SK-N-MC (cell line): ENCODE measurements around the gene WIZ.
A peak's percentile ranks its signal among the peaks of the same experiment; 100 is the strongest.
"Not testable (repeated sequence)": the region's sequence is repeated elsewhere in the genome, so short reads cannot be mapped to it uniquely, and the experiment has no call there.

Experiments used
- DNase-seq: peaks from one replicate; pipeline ENCODE4 v3.0.0-alpha.2; 2011; ENCODE audit warnings: low read depth, low spot score
- H3K27ac ChIP-seq: fragments of 200-600 bp; sonication (generic); 2 replicates; pipeline ENCODE4 v1.5.1; 2016; ENCODE audit warnings: mixed run types
- H3K36me3 ChIP-seq: fragments of 200-600 bp; sonication (generic); 2 replicates; pipeline ENCODE4 v1.6.1; 2017; ENCODE audit warnings: antibody characterized with exemption, low read length, mixed read lengths; ENCODE audit not compliant: insufficient read depth
- H3K4me3 ChIP-seq: fragments of 200-600 bp; sonication (generic); 2 replicates; pipeline ENCODE4 v1.5.1; 2016
- H3K9ac ChIP-seq: fragments of 200-600 bp; sonication (generic); 2 replicates; pipeline ENCODE4 v1.8.0; 2017; ENCODE audit warnings: mixed run types, mixed read lengths; ENCODE audit not compliant: insufficient read length
- H3K9me3 ChIP-seq: fragments of 200-600 bp; sonication (generic); 2 replicates; pipeline ENCODE4 v1.6.1; 2017; ENCODE audit warnings: low read depth, mild to moderate bottlenecking, antibody characterized with exemption, low read length, moderate library complexity, mixed read lengths
- EZH2 ChIP-seq: fragments of 200-600 bp; sonication (generic); IDR thresholded peaks from one replicate; pipeline ENCODE4 v1.6.1; 2017; ENCODE audit warnings: antibody characterized with exemption
- FOXP2 ChIP-seq: optimal IDR thresholded peaks from 2 replicates; pipeline ENCODE3; 2011; ENCODE audit warnings: mild to moderate bottlenecking, moderate library complexity; ENCODE audit not compliant: insufficient read depth; ENCODE audit errors: extremely low read length, control extremely low read depth
- POLR2AphosphoS5 ChIP-seq: IDR thresholded peaks from 2 replicates; pipeline ENCODE4 v1.6.1; 2012; ENCODE audit warnings: mild to moderate bottlenecking, low read depth, low read length, borderline replicate concordance

Gene WIZ

DNA sequence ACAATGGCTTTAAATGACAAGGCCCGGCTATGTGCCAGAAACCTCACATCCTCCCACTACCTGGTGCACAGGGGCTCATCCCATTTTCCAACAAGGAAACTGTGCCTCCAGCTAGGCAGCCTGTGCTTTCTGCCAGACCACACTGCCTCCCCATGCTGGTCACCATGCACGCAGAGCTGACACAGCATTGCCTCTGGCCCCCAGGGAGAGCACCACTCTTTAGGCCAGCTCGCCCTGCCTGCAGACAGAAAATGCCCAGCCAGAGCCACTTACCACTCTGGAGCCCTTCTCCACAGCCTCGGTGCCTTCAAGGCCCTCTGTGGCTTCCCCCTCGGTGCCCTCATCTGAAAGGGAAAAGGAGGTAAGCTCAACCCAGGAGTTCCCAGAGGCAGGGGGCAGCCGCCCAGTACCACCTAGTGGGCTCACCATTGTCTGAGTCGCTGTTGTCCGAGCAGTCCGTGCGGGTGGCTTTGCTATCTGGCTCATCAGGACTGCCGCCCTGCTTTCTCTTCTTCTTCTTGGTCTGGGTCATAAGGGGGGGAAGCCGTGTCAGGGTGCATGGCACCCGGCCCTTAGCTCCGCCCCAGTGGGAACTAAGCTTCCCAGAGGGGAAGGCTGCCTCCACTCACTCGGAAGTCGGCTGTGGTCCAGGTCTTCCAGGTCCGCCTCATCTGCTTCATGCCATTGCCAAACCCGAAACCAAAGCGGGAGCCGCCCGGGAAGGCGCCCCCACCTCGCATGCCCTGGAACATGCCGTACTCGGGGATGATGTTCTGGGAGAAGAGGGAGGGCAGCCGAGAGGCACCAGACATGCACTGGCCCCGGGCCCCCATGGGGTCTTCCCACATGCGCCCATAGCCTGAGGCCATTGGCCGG is 49.0 kb downstream of the WIZ start:
- H3K9me3 ChIP-seq = no peaks in the 10 kb centered on the region
- peaks cover 80% of the 10 kb centered on the region for H3K36me3 ChIP-seq
- no peak overlapping the region for H3K9ac ChIP-seq
- TF ChIP-seq FOXP2 (no peak), POLR2AphosphoS5 (no peak), EZH2 (no peak)
- no peak overlapping the region for H3K27ac ChIP-seq
- DNase-seq = no peak
- no peak overlapping the region for H3K4me3 ChIP-seq

- Histone ChIP-seq H3K36me3 (peaks cover 78% of the 10 kb centered on the region), H3K27ac (no peak overlapping the region), H3K9me3 (no peaks in the 10 kb centered on the region), H3K4me3 (no peak overlapping the region), H3K9ac (no peak overlapping the region)
- TF ChIP-seq FOXP2 (no peak), EZH2 (no peak), POLR2AphosphoS5 (no peak)
- DNase-seq = no peak
Measured at GRCh38 chr19:15399635-15400034, 50.1 kb downstream of the WIZ start.

DNA sequence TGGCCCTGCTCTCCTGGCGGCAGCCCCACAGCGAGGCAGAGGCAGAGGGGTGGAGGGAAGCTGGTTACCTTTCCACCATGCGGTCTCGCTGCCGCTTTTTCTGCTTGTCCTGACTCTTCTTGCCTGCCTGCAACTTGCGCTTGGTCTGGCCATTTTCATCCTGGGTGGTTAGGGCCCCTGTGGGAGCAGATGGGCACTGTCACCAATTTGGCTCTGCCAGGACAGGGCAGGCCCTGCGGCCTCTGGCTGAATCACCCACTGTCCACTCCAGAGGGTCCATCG is 50.6 kb downstream of the WIZ start:
- no peaks in the 10 kb centered on the region for H3K9me3 ChIP-seq

GRCh38 chr19:15398501-15399233 is 51.1 kb downstream of the WIZ start:
- H3K27ac ChIP-seq = no peak overlapping the region
- H3K9me3 ChIP-seq = no peaks in the 10 kb centered on the region
- TF ChIP-seq FOXP2 = no peak
- TF ChIP-seq POLR2AphosphoS5 = no peak
- no peak for TF ChIP-seq EZH2
- H3K36me3 ChIP-seq = peaks cover 87% of the 10 kb centered on the region
- no peak overlapping the region for H3K4me3 ChIP-seq
- no peak overlapping the region for H3K9ac ChIP-seq
- no peak for DNase-seq

More for the DNA sequence above, 50.6 kb downstream of the WIZ start:
- no peak for TF ChIP-seq POLR2AphosphoS5
- TF ChIP-seq FOXP2 = no peak
- no peak for TF ChIP-seq EZH2
- Histone ChIP-seq H3K9ac (no peak overlapping the region), H3K36me3 (peaks cover 82% of the 10 kb centered on the region), H3K27ac (no peak overlapping the region), H3K4me3 (no peak overlapping the region)
- no peak for DNase-seq

- Histone ChIP-seq H3K36me3 (peaks cover 87% of the 10 kb centered on the region), H3K9me3 (no peaks in the 10 kb centered on the region), H3K9ac (no peak overlapping the region), H3K27ac (no peak overlapping the region), H3K4me3 (no peak overlapping the region)
- no peak for DNase-seq
- TF ChIP-seq FOXP2 (no peak), EZH2 (no peak), POLR2AphosphoS5 (no peak)
Measured at GRCh38 chr19:15397782-15398181, 52.0 kb downstream of the WIZ start.

DNA sequence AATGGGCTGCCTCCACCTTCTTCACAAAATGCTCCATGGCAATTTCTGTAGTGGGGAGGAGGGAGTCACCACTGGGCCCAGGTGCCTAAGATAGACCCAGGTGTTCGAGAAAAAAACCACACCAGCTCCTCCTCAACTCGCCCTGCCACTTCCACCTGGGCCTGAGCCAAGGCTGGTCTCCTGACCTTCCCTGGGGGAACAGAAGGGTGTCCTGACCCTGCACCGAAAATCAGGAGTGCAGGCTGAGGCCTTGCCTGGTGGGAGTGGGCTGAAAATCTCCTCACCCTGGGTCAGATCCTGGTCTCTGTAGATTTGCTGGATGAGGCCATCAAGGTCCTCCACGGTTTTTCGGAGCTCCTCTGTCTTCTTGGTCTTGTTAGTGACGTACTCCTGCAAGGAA is 52.5 kb downstream of the WIZ start:
- TF ChIP-seq POLR2AphosphoS5 = no peak
- no peak for TF ChIP-seq FOXP2
- no peak for TF ChIP-seq EZH2
- H3K9ac ChIP-seq = no peak overlapping the region
- no peak overlapping the region for H3K27ac ChIP-seq
- H3K4me3 ChIP-seq = no peak overlapping the region
- H3K36me3 ChIP-seq = peaks cover 85% of the 10 kb centered on the region
- H3K9me3 ChIP-seq = no peaks in the 10 kb centered on the region
- DNase-seq = no peak

DNA sequence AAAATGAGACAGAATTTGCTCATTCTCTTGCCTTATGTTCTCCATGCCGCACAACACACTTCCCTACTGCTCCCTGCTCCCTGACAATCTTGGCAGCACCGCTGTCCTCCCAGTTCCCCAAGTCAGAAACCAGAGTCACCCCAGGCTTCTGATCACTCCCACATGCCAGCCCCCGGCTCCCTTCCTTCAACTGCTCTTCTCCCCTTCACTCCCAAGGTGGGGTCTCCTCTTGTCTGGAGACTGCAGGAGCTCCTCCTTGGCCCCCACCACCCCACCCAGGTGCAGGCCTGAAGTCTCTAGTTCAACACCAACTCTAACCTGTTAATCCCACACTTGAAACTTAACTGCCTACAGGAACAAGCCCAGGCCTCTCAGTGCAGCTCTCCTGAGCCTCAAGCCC is 53.3 kb downstream of the WIZ start:
- no peak overlapping the region for H3K27ac ChIP-seq
- no peak overlapping the region for H3K4me3 ChIP-seq
- H3K9me3 ChIP-seq = no peaks in the 10 kb centered on the region
- TF ChIP-seq FOXP2 = no peak
- TF ChIP-seq POLR2AphosphoS5 = no peak
- TF ChIP-seq EZH2 = no peak
- no peak for DNase-seq
- peaks cover 85% of the 10 kb centered on the region for H3K36me3 ChIP-seq
- no peak overlapping the region for H3K9ac ChIP-seq

GRCh38 chr19:15395251-15395650 is 54.5 kb downstream of the WIZ start:
- not testable (repeated sequence) for H3K9me3 ChIP-seq, H3K4me3 ChIP-seq, H3K27ac ChIP-seq, H3K9ac ChIP-seq, DNase-seq
- H3K36me3 ChIP-seq = peaks cover 82% of the 10 kb centered on the region

DNA sequence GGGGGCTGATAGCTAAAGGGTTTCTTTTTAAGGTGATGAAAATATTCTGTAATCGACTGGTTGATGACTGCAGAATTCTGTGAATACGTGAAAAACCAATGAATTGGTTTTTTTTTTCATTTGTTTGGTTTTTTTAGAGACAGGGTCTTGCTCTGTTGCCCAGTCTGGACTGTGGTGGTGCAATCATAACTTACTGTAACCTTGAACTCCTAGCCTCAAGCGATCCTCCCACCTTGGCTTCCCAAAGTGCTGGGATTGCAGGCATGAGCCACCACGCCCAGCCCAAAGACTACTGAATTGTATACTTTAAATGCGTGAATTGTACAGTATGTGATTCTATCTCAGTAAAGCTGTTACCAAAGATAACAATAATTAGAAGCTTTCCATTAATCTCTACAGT is 55.3 kb downstream of the WIZ start:
- Histone ChIP-seq H3K27ac (peak overlapping the region; percentile 44; the same call in 1 of the 2 replicates), H3K4me3 (no peak overlapping the region), H3K9ac (no peak overlapping the region), H3K9me3 (no peaks in the 10 kb centered on the region), H3K36me3 (peaks cover 74% of the 10 kb centered on the region)
- no peak for DNase-seq
- TF ChIP-seq POLR2AphosphoS5 = no peak
- no peak for TF ChIP-seq FOXP2
- TF ChIP-seq EZH2 = no peak

- TF ChIP-seq POLR2AphosphoS5 (no peak), FOXP2 (no peak), EZH2 (no peak)
- Histone ChIP-seq H3K9me3 (no peaks in the 10 kb centered on the region), H3K9ac (no peak overlapping the region), H3K4me3 (no peak overlapping the region), H3K36me3 (peaks cover 70% of the 10 kb centered on the region), H3K27ac (peak overlapping the region; percentile 44; the same call in 1 of the 2 replicates)
- no peak for DNase-seq
Measured at GRCh38 chr19:15393963-15394362, 55.8 kb downstream of the WIZ start.
